ENCODE measurements around the gene OR2M7. TPM values are rescaled to one million over a fixed set of nuclear protein-coding genes. Genes with fewer than 3 reads are reported as not detected.

Gene OR2M7
- total and polyA plus RNA-seq, 9 donors: not detected

- H3K36me3 ChIP-seq: no peaks in the 10 kb centered on the region
- no peak within 1 kb of the TSS for H3K4me3 ChIP-seq
- no peaks in the 10 kb centered on the region for H3K9me3 ChIP-seq
- no peak for DNase-seq
- H3K4me1 ChIP-seq (ENCODE audit: insufficient read depth): no peaks in the 10 kb centered on the region
- no peak for TF ChIP-seq CTCF (IDR thresholded peaks at IDR 0.05)
- no peak for TF ChIP-seq EP300 (IDR thresholded peaks at IDR 0.05)
- no peak for TF ChIP-seq POLR2A (IDR thresholded peaks at IDR 0.05)
- H3K27ac ChIP-seq: no peak within 1 kb of the TSS
- intact Hi-C loops (cut with DNase I): no loop called here
- no peaks in the 10 kb centered on the region for H3K27me3 ChIP-seq
- WGBS, 3 donors: 37 to 47% (median 44%) methylated on average over 3 of the region's 3 CpGs
Observed at GRCh38 chr1:248361121-248361715, 36.9 kb upstream of the OR2M7 start, which contains the start of gene OR2T4. OR2T4 (plus strand) TSS chr1:248361665; CDS start chr1:248361665, 0 bp downstream.

- H3K4me3 ChIP-seq: no peak overlapping the region
- no peak overlapping the region for H3K27ac ChIP-seq
- H3K4me1 ChIP-seq (ENCODE audit: insufficient read depth): no peaks in the 10 kb centered on the region
- H3K36me3 ChIP-seq: no peaks in the 10 kb centered on the region
- intact Hi-C loops (cut with DNase I): no loop called here
- no peaks in the 10 kb centered on the region for H3K9me3 ChIP-seq
- 57 to 70% (median 60%) methylated on average over 3 of the region's 3 CpGs for WGBS, 3 donors
- TF ChIP-seq POLR2A (IDR thresholded peaks at IDR 0.05): no peak
- TF ChIP-seq CTCF (IDR thresholded peaks at IDR 0.05): no peak
- TF ChIP-seq EP300 (IDR thresholded peaks at IDR 0.05): no peak
- H3K27me3 ChIP-seq: no peaks in the 10 kb centered on the region
- DNase-seq: no peak
Observed at GRCh38 chr1:248359415-248359814, 35.0 kb upstream of the OR2M7 start.

- TF ChIP-seq EP300 (IDR thresholded peaks at IDR 0.05): no peak
- TF ChIP-seq CTCF (IDR thresholded peaks at IDR 0.05): no peak
- TF ChIP-seq POLR2A (IDR thresholded peaks at IDR 0.05): no peak
- intact Hi-C loops (cut with DNase I): no loop called here
- Histone ChIP-seq H3K4me1 (ENCODE audit: insufficient read depth) (no peaks in the 10 kb centered on the region), H3K27me3 (no peaks in the 10 kb centered on the region), H3K27ac (no peak within 1 kb of the TSS), H3K9me3 (no peaks in the 10 kb centered on the region), H3K36me3 (no peaks in the 10 kb centered on the region), H3K4me3 (no peak within 1 kb of the TSS)
- DNase-seq: no peak
- WGBS, 3 donors: 66 to 73% (median 70%) methylated on average over 4 of the region's 4 CpGs
Observed at GRCh38 chr1:248348475-248348874, 24.1 kb upstream of the OR2M7 start, which contains the start of gene OR14C36. OR14C36 (plus strand) TSS chr1:248348775; CDS start chr1:248348775, 0 bp downstream.

GRCh38 chr1:248343451-248343850 is 19.1 kb upstream of the OR2M7 start:
- TF ChIP-seq EP300 (IDR thresholded peaks at IDR 0.05) (no peak), CTCF (IDR thresholded peaks at IDR 0.05) (no peak), POLR2A (IDR thresholded peaks at IDR 0.05) (no peak)
- WGBS, 3 donors: 38 to 51% (median 47%) methylated on average over 3 of the region's 3 CpGs
- DNase-seq: no peak

More at GRCh38 chr1:248343451-248343850, 19.1 kb upstream of the OR2M7 start:
- Histone ChIP-seq H3K27ac (no peak overlapping the region), H3K4me3 (no peak overlapping the region), H3K36me3 (no peaks in the 10 kb centered on the region), H3K27me3 (no peaks in the 10 kb centered on the region), H3K4me1 (ENCODE audit: insufficient read depth) (no peaks in the 10 kb centered on the region), H3K9me3 (no peaks in the 10 kb centered on the region)
- intact Hi-C loops (cut with DNase I): no loop called here

Data from ovary (tissue), 9 donors.